HEK293T (cell line): ENCODE data around the gene TTC33.

Experiments used
- ARNT ChIP-seq: fragments of 450-650 bp; IDR thresholded peaks from 2 replicates; pipeline ENCODE4 v1.6.1; 2017; ENCODE audit warnings: mild to moderate bottlenecking
- BHLHE40 ChIP-seq: fragments of 450-650 bp; IDR thresholded peaks from 2 replicates; pipeline ENCODE4 v1.6.1; 2016; ENCODE audit warnings: mild to moderate bottlenecking, moderate library complexity, borderline replicate concordance
- ELF4 ChIP-seq: fragments of 450-650 bp; IDR thresholded peaks from 2 replicates; pipeline ENCODE4 v1.6.1; 2017; ENCODE audit warnings: antibody characterized with exemption
- FOXA1 ChIP-seq: fragments of 450-650 bp; IDR thresholded peaks from 2 replicates; pipeline ENCODE4 v1.6.1; 2016; ENCODE audit warnings: mild to moderate bottlenecking
- FOXK2 ChIP-seq: fragments of 450-650 bp; IDR thresholded peaks from 2 replicates; pipeline ENCODE4 v1.6.1; 2016; ENCODE audit warnings: mild to moderate bottlenecking
- LEF1 ChIP-seq: fragments of 450-650 bp; IDR thresholded peaks from 2 replicates; pipeline ENCODE4 v1.6.1; 2017; ENCODE audit warnings: mild to moderate bottlenecking, borderline replicate concordance
- SP1 ChIP-seq: fragments of 450-650 bp; IDR thresholded peaks from 2 replicates; pipeline ENCODE4 v1.6.1; 2017
- SUZ12 ChIP-seq: fragments of 450-650 bp; IDR thresholded peaks from 2 replicates; pipeline ENCODE4 v1.6.1; 2016; ENCODE audit warnings: mild to moderate bottlenecking

DNA sequence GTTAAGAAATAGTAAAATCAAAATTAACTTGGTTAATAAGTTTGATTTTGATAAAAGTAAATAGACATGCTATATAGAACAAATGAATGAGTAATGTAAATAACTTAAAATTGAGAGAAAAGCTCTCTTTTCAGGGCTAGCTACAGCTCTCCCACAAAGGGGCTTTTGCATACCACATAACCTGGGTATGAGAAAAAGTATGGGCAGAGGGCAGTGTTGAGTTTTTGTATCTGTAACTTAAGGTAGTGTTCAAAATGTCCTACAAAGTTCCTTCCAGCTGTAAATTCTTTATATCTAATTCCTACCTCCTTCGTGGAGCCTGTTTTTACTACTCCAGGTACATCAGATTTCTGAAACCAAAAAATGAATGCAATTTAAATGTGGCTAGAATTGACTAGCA lies 18.9 kb upstream of the TTC33 start:
- TF ChIP-seq SP1, result no peak
- no peak for TF ChIP-seq FOXK2
- no peak for TF ChIP-seq ELF4
- no peak for TF ChIP-seq FOXA1
- no peak for TF ChIP-seq SUZ12
- TF ChIP-seq BHLHE40, result no peak
- TF ChIP-seq LEF1, result no peak
- TF ChIP-seq ARNT, result no peak
